Endothelial cell of umbilical vein (primary cell): ENCODE data around the gene DMRT1. TPM values are rescaled to one million over a fixed set of nuclear protein-coding genes. Genes with fewer than 3 reads are reported as not detected.

ENCODE experiments used
- BruUV-seq: library from RNA; stranded (reverse); fragments of 400-500 nt; replicated peaks from 2 replicates; lab custom pipeline; 2021; lab: Mats Ljungman, UMichigan
- CTCF ChIA-PET: fragments of 300-600, 350-600 bp; sonication (Branson Sonifier 250); formaldehyde crosslinking; loops from one replicate; lab custom pipeline; 2021; ENCODE audit warnings: antibody characterized with exemption, inconsistent platforms; lab: Charles Lee
- POLR2A ChIA-PET: fragments of 300-600, 350-600 bp; sonication (Branson Sonifier 250); formaldehyde crosslinking; loops from one replicate; lab custom pipeline; 2021; ENCODE audit warnings: antibody characterized with exemption, inconsistent platforms; lab: Charles Lee
- DNase-seq: peaks from one replicate; pipeline ENCODE4 v3.0.0-alpha.2; 2011; ENCODE audit warnings: low read depth, low spot score
- FAIRE-seq: peaks from 2 replicates; lab custom pipeline; 2011; peaks lifted over from hg19 to GRCh38; lab: Jason Lieb, UNC
- H2AFZ ChIP-seq: 2 replicates; pipeline ENCODE4 v1.6.0; 2012; ENCODE audit warnings: low read depth, low read length, control low read depth, inconsistent platforms
- H3K27ac ChIP-seq: 2 replicates; pipeline ENCODE4 v1.5.1; 2011; ENCODE audit warnings: low read depth, mild to moderate bottlenecking, control low read depth, low read length, moderate library complexity; ENCODE audit not compliant: insufficient read depth
- H3K27me3 ChIP-seq, 2 experiments: 2 replicates each; pipeline versions ENCODE4 v1.6.0 to v1.6.1; 2011; ENCODE audit warnings: low read length in 2 of 2, mixed read lengths in 1 of 2; ENCODE audit not compliant: control insufficient read depth in 2 of 2, insufficient read depth in 2 of 2
- H3K36me3 ChIP-seq, 2 experiments: 2 replicates in 1 of 2; 3 replicates in 1 of 2; pipeline ENCODE4 v1.5.1; 2011; ENCODE audit warnings: low read length in 2 of 2, mild to moderate bottlenecking in 1 of 2, moderate library complexity in 1 of 2; ENCODE audit not compliant: control insufficient read depth in 2 of 2, insufficient read depth in 2 of 2; ENCODE audit errors: extremely low read depth in 1 of 2
- H3K4me1 ChIP-seq: 3 replicates; pipeline ENCODE4 v1.5.1; 2011; ENCODE audit warnings: mild to moderate bottlenecking, low read length; ENCODE audit not compliant: control insufficient read depth, insufficient read depth; ENCODE audit errors: extremely low read depth
- H3K4me2 ChIP-seq: 2 replicates; pipeline ENCODE4 v1.6.1; 2011; ENCODE audit warnings: low read length, control low read depth, mixed read lengths; ENCODE audit not compliant: insufficient read depth
- H3K4me3 ChIP-seq, 3 experiments: fragments of 200-600 bp in 1 of 3; sonication (generic), shearing (Covaris generic) in 1 of 3; replicated peaks in 1 of 3; 2 replicates each; pipeline ENCODE4 v1.5.1; 2011 to 2016; ENCODE audit warnings: control low read depth in 3 of 3, low read length in 3 of 3, mild to moderate bottlenecking in 2 of 3, inconsistent platforms in 1 of 3, low read depth in 1 of 3, moderate library complexity in 1 of 3; ENCODE audit not compliant: insufficient read depth in 1 of 3
- H3K79me2 ChIP-seq: 2 replicates; pipeline ENCODE4 v1.6.0; 2012; ENCODE audit warnings: low read length, inconsistent platforms; ENCODE audit not compliant: control insufficient read depth, insufficient read depth
- H3K9ac ChIP-seq: replicated peaks from 2 replicates; pipeline ENCODE3; 2011; ENCODE audit warnings: low read length, control low read depth; ENCODE audit not compliant: insufficient read depth; ENCODE audit errors: extremely low read depth
- H3K9me1 ChIP-seq: replicated peaks from 3 replicates; pipeline ENCODE4 v1.6.0; 2011; ENCODE audit warnings: mild to moderate bottlenecking, low read length; ENCODE audit not compliant: control insufficient read depth, insufficient read depth; ENCODE audit errors: extremely low read depth
- H3K9me3 ChIP-seq: replicated peaks from 2 replicates; pipeline ENCODE4 v1.5.1; 2012; ENCODE audit warnings: low read length, inconsistent platforms; ENCODE audit not compliant: control insufficient read depth, insufficient read depth
- H4K20me1 ChIP-seq: replicated peaks from 2 replicates; pipeline ENCODE3; 2011; ENCODE audit warnings: mild to moderate bottlenecking, low read length; ENCODE audit not compliant: control insufficient read depth, insufficient read depth; ENCODE audit errors: extremely low read depth
- CTCF ChIP-seq, 2 donors: IDR thresholded peaks; 1 replicate in 1 of 2; 2 replicates in 1 of 2; pipeline ENCODE4 v1.5.1; 2011; ENCODE audit warnings: low read length in 2 of 2, mild to moderate bottlenecking in 2 of 2, moderate library complexity in 2 of 2, control low read depth in 1 of 2, inconsistent platforms in 1 of 2, low read depth in 1 of 2; ENCODE audit not compliant: insufficient read depth in 1 of 2; ENCODE audit errors: extremely low read depth in 1 of 2
- EZH2 ChIP-seq: IDR thresholded peaks from 2 replicates; pipeline ENCODE4 v1.6.1; 2012; ENCODE audit warnings: borderline replicate concordance, low read depth, mild to moderate bottlenecking, moderate library complexity, low read length, inconsistent platforms; ENCODE audit not compliant: severe bottlenecking
- FOS ChIP-seq: IDR thresholded peaks from 2 replicates; pipeline ENCODE4 v1.6.1; 2011; ENCODE audit warnings: mild to moderate bottlenecking, low read length, moderate library complexity, borderline replicate concordance; ENCODE audit not compliant: insufficient read depth
- GATA2 ChIP-seq: IDR thresholded peaks from 2 replicates; pipeline ENCODE4 v1.7.0; 2011; ENCODE audit warnings: low read depth, mild to moderate bottlenecking, moderate library complexity, mixed read lengths, low read length; ENCODE audit not compliant: insufficient read length, insufficient read depth
- JUN ChIP-seq: IDR thresholded peaks from 2 replicates; pipeline ENCODE4 v1.6.1; 2011; ENCODE audit warnings: borderline replicate concordance, low read depth; ENCODE audit not compliant: insufficient read length, insufficient read depth
- MAX ChIP-seq: IDR thresholded peaks from 2 replicates; pipeline ENCODE4 v1.6.1; 2011; ENCODE audit not compliant: insufficient read depth, insufficient read length
- MYC ChIP-seq: IDR thresholded peaks from one replicate; pipeline ENCODE4 v1.6.1; 2011; ENCODE audit warnings: mild to moderate bottlenecking, low read depth, low read length
- POLR2A ChIP-seq: IDR thresholded peaks from 2 replicates; pipeline ENCODE4 v1.6.1; 2012; ENCODE audit warnings: low read depth, mild to moderate bottlenecking, control low read depth, low read length
- POLR2AphosphoS5 ChIP-seq: IDR thresholded peaks from 2 replicates; pipeline ENCODE4 v1.6.1; 2012; ENCODE audit warnings: low read depth, mild to moderate bottlenecking, control low read depth, low read length, moderate library complexity; ENCODE audit not compliant: insufficient read depth
- dilution Hi-C: fragments of 300-500 bp; cut with MboI; formaldehyde crosslinking; loops from one replicate; pipeline ENCODE4 v1.15.0; 2019; ENCODE audit warnings: low sequenced_read_pairs; ENCODE audit not compliant: extremely low pct_ligation_motif_present
- intact Hi-C: fragments of 100-400 bp; cut with micrococcal nuclease; formaldehyde crosslinking; loops from one replicate; pipeline ENCODE4 v1.10.0; 2022
- polyA plus RNA-seq, 4 experiments: library from polyadenylated mRNA; depleted of rRNA in 3 of 4; stranded (reverse) in 3 of 4; unstranded in 1 of 4; fragments of >200 nt; gene quantifications; 2 replicates each; pipeline versions ENCODE4 v1.2.1 to v1.2.3, GENCODE V29; 2011 to 2012; ENCODE audit warnings: missing spikeins in 1 of 4
- total RNA-seq: library from RNA; stranded (reverse); gene quantifications from 2 replicates; pipeline ENCODE4 v1.2.3, GENCODE V29; 2021

The DMRT1 gene
- total and polyA plus RNA-seq, 2 donors (not counting 3 experiments of a cell fraction or from before 2014, with no cell fraction given): 0.08 to 0.20 TPM

- DNase-seq (no peak), FAIRE-seq (no peak)
- ChIA-PET POLR2A (no interaction called here), CTCF (no interaction called here)
- Histone ChIP-seq H4K20me1 (no peaks in the 10 kb centered on the region), H3K9me1 (no peaks in the 10 kb centered on the region), H3K79me2 (no peaks in the 10 kb centered on the region), H3K36me3 (no peaks in the 10 kb centered on the region), H3K9ac (no peak overlapping the region), H3K27ac (no peak overlapping the region), H3K4me2 (no peak overlapping the region), H3K27me3 (no peaks in the 10 kb centered on the region), H3K9me3 (no peaks in the 10 kb centered on the region), H3K4me3 (no peak overlapping the region), H2AFZ (no peak overlapping the region), H3K4me1 (no peaks in the 10 kb centered on the region)
- no peak for TF ChIP-seq CTCF (IDR thresholded peaks at IDR 0.05; ENCODE audit: extremely low read depth in 1 of 2, insufficient read depth in 1 of 2, low read depth in 1 of 2, low read length in 2 of 2)
- TF ChIP-seq MYC: no peak
- no peak for TF ChIP-seq POLR2AphosphoS5
- TF ChIP-seq EZH2: no peak
- no peak for TF ChIP-seq FOS
- TF ChIP-seq GATA2: no peak
- no peak for TF ChIP-seq JUN
- TF ChIP-seq POLR2A: no peak
- TF ChIP-seq MAX: no peak
- dilution Hi-C loops: no loop called here
- intact Hi-C loops: no loop called here
- BruUV-seq: no TSS peak
These were observed 41.5 kb downstream of the DMRT1 start for GRCh38 chr9:883011-883410.
